ENCODE data around the gene ZNF76. TPM values are rescaled to one million over a fixed set of nuclear protein-coding genes. Genes with fewer than 3 reads are reported as not detected.

The ZNF76 gene
- total and polyA plus RNA-seq, 2 of the 13 experiments (the other 11 are each of a cell fraction or from before 2014, with no cell fraction given): 13.2 to 26.4 TPM

GRCh38 chr6:35297601-35298481 is 38.3 kb downstream of the ZNF76 start, which contains the start of gene DEF6 (continued):
- TF ChIP-seq DDIT3 (CRISPR knock-in tag; IDR thresholded peaks at IDR 0.05) (no peak), ELF1 (CRISPR knock-in tag; IDR thresholded peaks at IDR 0.05) (peak; percentile 97), IKZF5 (CRISPR knock-in tag; IDR thresholded peaks at IDR 0.05) (peak; percentile 83), ZNF549 (CRISPR knock-in tag; IDR thresholded peaks at IDR 0.05) (no peak), CCDC6 (CRISPR knock-in tag; IDR thresholded peaks at IDR 0.05) (no peak), TGIF2 (CRISPR knock-in tag; IDR thresholded peaks at IDR 0.05) (peak; percentile 90), CSRNP2 (CRISPR knock-in tag; conservative IDR thresholded peaks at IDR 0.05; ENCODE audit: low read depth) (no peak), NONO (IDR thresholded peaks at IDR 0.05) (no peak), NONO (CRISPR knock-in tag; conservative IDR thresholded peaks at IDR 0.05) (peak; percentile 91), ZFP1 (CRISPR knock-in tag; IDR thresholded peaks at IDR 0.05) (0 out of 2 replicates have a peak, but pooled peaks have one; percentile 38), MTF2 (CRISPR knock-in tag; IDR thresholded peaks at IDR 0.05; ENCODE audit: borderline replicate concordance) (no peak), ZBTB2 (CRISPR knock-in tag; IDR thresholded peaks at IDR 0.05; ENCODE audit: low read depth) (no peak), POLR2G (IDR thresholded peaks at IDR 0.05; ENCODE audit: low read depth, low read length) (peak; percentile 82), KMT2A (CRISPR knock-in tag; IDR thresholded peaks at IDR 0.05) (peak; percentile 39; the same call in 1 of the 2 replicates), GATAD1 (CRISPR knock-in tag; IDR thresholded peaks at IDR 0.05) (peak; percentile 79), EEA1 (CRISPR knock-in tag; IDR thresholded peaks at IDR 0.05; ENCODE audit: borderline replicate concordance) (no peak), ZNF749 (CRISPR knock-in tag; IDR thresholded peaks at IDR 0.05; ENCODE audit: borderline replicate concordance) (no peak; the same call in 1 of the 2 replicates), NR2C2 (CRISPR knock-in tag; IDR thresholded peaks at IDR 0.05; ENCODE audit: borderline replicate concordance) (peak; percentile 70), ZNF354B (CRISPR knock-in tag; IDR thresholded peaks at IDR 0.05) (0 out of 2 replicates have a peak, but pooled peaks have one; percentile 83), ZNF605 (CRISPR knock-in tag; IDR thresholded peaks at IDR 0.05) (peak; percentile 89), ZNF777 (CRISPR knock-in tag; IDR thresholded peaks at IDR 0.05) (peak; percentile 69), NFIC (IDR thresholded peaks at IDR 0.05; ENCODE audit: low read length) (no peak), ZBTB10 (CRISPR knock-in tag; IDR thresholded peaks at IDR 0.05; ENCODE audit: borderline replicate concordance) (peak; percentile 42; the same call in 1 of the 2 replicates)
